Tibial nerve (tissue), 4 donors: ENCODE measurements around the gene ABCC12. TPM values are rescaled to one million over a fixed set of nuclear protein-coding genes. Genes with fewer than 3 reads are reported as not detected.

Experiments used
- DNase-seq, 2 donors: peaks; one replicate each; pipeline ENCODE4 v3.0.0-alpha.2; 2019; ENCODE audit warnings: low spot score in 2 of 2
- H3K27ac ChIP-seq, 4 donors: fragments of 200-600 bp; sonication (generic) in 3 of 4; one replicate each; pipeline ENCODE4 v1.5.1; 2017 to 2019; ENCODE audit warnings: mild to moderate bottlenecking in 1 of 4
- H3K27me3 ChIP-seq, 2 donors: fragments of 200-600 bp; sonication (generic) in 1 of 2; one replicate each; pipeline versions ENCODE4 v1.5.1 to v1.6.0; 2017 to 2019
- H3K36me3 ChIP-seq, 3 donors: fragments of 200-600 bp; sonication (generic); one replicate each; pipeline ENCODE4 v1.5.1; 2018 to 2019
- H3K4me1 ChIP-seq, 4 donors: fragments of 200-600 bp; sonication (generic) in 3 of 4; one replicate each; pipeline ENCODE4 v1.5.1; 2017 to 2019
- H3K4me3 ChIP-seq, 4 donors: fragments of 200-600 bp; sonication (generic) in 3 of 4; one replicate each; pipeline ENCODE4 v1.5.1; 2017 to 2019; ENCODE audit warnings: mild to moderate bottlenecking in 1 of 4, moderate library complexity in 1 of 4
- H3K9me3 ChIP-seq, 4 donors: fragments of 200-600 bp; sonication (generic) in 3 of 4; one replicate each; pipeline ENCODE4 v1.5.1; 2017 to 2019
- CTCF ChIP-seq, 5 experiments: fragments of 200-600 bp in 3 of 5; fragments of 450-650 bp in 2 of 5; sonication (generic) in 3 of 5; IDR thresholded peaks; one replicate each; pipeline ENCODE4 v1.5.1; 2016 to 2019; ENCODE audit warnings: antibody characterized with exemption in 5 of 5, mild to moderate bottlenecking in 3 of 5, moderate library complexity in 2 of 5
- EP300 ChIP-seq, 2 donors: sonication (generic); formaldehyde crosslinking; IDR thresholded peaks; one replicate each; pipeline ENCODE4 v1.6.1; 2017; ENCODE audit warnings: antibody characterized with exemption in 2 of 2, mild to moderate bottlenecking in 1 of 2
- POLR2A ChIP-seq, 2 donors: fragments of 450-650 bp; IDR thresholded peaks; one replicate each; pipeline ENCODE4 v1.6.1; 2017; ENCODE audit warnings: antibody characterized with exemption in 2 of 2, mild to moderate bottlenecking in 2 of 2, moderate library complexity in 2 of 2
- WGBS, 2 donors: methylation state at CpG; one replicate each; pipeline ENCODE4 v1.1.5; 2018; 5-methylcytosine and 5-hydroxymethylcytosine counted together
- total RNA-seq, 4 donors: library from RNA; depleted of rRNA; stranded (reverse); fragments of >200 nt; gene quantifications; one replicate each; pipeline ENCODE4 v1.1.0, GENCODE V29; 2016

ABCC12 gene
- total RNA-seq, 4 donors from 2014 or later, result under 0.01 TPM; not detected in 3

- no peak overlapping the region for H3K27ac ChIP-seq
- WGBS, 2 donors, result 85 to 86% methylated on average over 4 of the region's 4 CpGs
Measured at GRCh38 chr16:48157794-48158193, 2.0 kb upstream of the ABCC12 start.

GRCh38 chr16:48157302-48157701, 1.5 kb upstream of the ABCC12 start:
- Histone ChIP-seq H3K4me3 (no peak overlapping the region), H3K9me3 (no peaks in the 10 kb centered on the region), H3K4me1 (peaks cover 0 to 6% (median 2%) of the 10 kb centered on the region in 4 donors), H3K27ac (no peak overlapping the region), H3K27me3 (peaks cover 0 to 10% of the 10 kb centered on the region in 2 donors), H3K36me3 (no peaks in the 10 kb centered on the region)
- TF ChIP-seq POLR2A (IDR thresholded peaks at IDR 0.05) (no peak), EP300 (IDR thresholded peaks at IDR 0.05) (no peak), CTCF (IDR thresholded peaks at IDR 0.05) (no peak)
- 86 to 87% methylated on average over 11 of the region's 11 CpGs for WGBS, 2 donors
- DNase-seq, result no peak

More at GRCh38 chr16:48157794-48158193, 2.0 kb upstream of the ABCC12 start:
- TF ChIP-seq POLR2A (IDR thresholded peaks at IDR 0.05), result no peak
- no peak for TF ChIP-seq EP300 (IDR thresholded peaks at IDR 0.05)
- TF ChIP-seq CTCF (IDR thresholded peaks at IDR 0.05), result no peak
- H3K9me3 ChIP-seq, result no peaks in the 10 kb centered on the region
- H3K27me3 ChIP-seq, result peaks cover 0 to 10% of the 10 kb centered on the region in 2 donors
- H3K36me3 ChIP-seq, result no peaks in the 10 kb centered on the region
- peaks cover 0 to 6% (median 2%) of the 10 kb centered on the region in 4 donors for H3K4me1 ChIP-seq
- no peak for DNase-seq
- H3K4me3 ChIP-seq, result no peak overlapping the region

GRCh38 chr16:48156790-48157209, 1.0 kb upstream of the ABCC12 start:
- 8 to 10% methylated on average over 16 of the region's 16 CpGs for WGBS, 2 donors
- peak; percentile 84 to 92 (median 85) for TF ChIP-seq CTCF (IDR thresholded peaks at IDR 0.05)
- TF ChIP-seq POLR2A (IDR thresholded peaks at IDR 0.05), result no peak
- no peak for TF ChIP-seq EP300 (IDR thresholded peaks at IDR 0.05)
- no peaks in the 10 kb centered on the region for H3K9me3 ChIP-seq
- H3K4me3 ChIP-seq, result no peak overlapping the region
- no peaks in the 10 kb centered on the region for H3K36me3 ChIP-seq
- DNase-seq, result peak; percentile 79 to 91
- peaks cover 0 to 10% of the 10 kb centered on the region in 2 donors for H3K27me3 ChIP-seq
- H3K4me1 ChIP-seq, result peaks cover 0 to 6% (median 2%) of the 10 kb centered on the region in 4 donors
- H3K27ac ChIP-seq, result no peak overlapping the region

- H3K4me1 ChIP-seq, result peaks cover 0 to 6% (median 2%) of the 10 kb centered on the region in 4 donors
- no peak for TF ChIP-seq EP300 (IDR thresholded peaks at IDR 0.05)
- TF ChIP-seq POLR2A (IDR thresholded peaks at IDR 0.05), result no peak
- TF ChIP-seq CTCF (IDR thresholded peaks at IDR 0.05), result no peak
- H3K27ac ChIP-seq, result no peak overlapping the region
- peaks cover 0 to 5% (median 0%) of the 10 kb centered on the region in 4 donors for H3K9me3 ChIP-seq
- peaks cover 0 to 10% of the 10 kb centered on the region in 2 donors for H3K27me3 ChIP-seq
- WGBS, 2 donors, result 59 to 63% methylated on average over 5 of the region's 5 CpGs
- no peaks in the 10 kb centered on the region for H3K36me3 ChIP-seq
- H3K4me3 ChIP-seq, result no peak overlapping the region
- DNase-seq, result no peak
Measured at GRCh38 chr16:48153774-48154173, 2.0 kb downstream of the ABCC12 start.

GRCh38 chr16:48152226-48152625, 3.6 kb downstream of the ABCC12 start:
- no peaks in the 10 kb centered on the region for H3K36me3 ChIP-seq
- H3K27me3 ChIP-seq, result peaks cover 0 to under 1% of the 10 kb centered on the region in 2 donors
- no peak overlapping the region for H3K27ac ChIP-seq
- peaks cover 0 to 6% (median 2%) of the 10 kb centered on the region in 4 donors for H3K4me1 ChIP-seq
- DNase-seq, result no peak
- TF ChIP-seq CTCF (IDR thresholded peaks at IDR 0.05) (no peak), EP300 (IDR thresholded peaks at IDR 0.05) (no peak), POLR2A (IDR thresholded peaks at IDR 0.05) (no peak)
- WGBS, 2 donors, result 95 to 96% methylated on average over 9 of the region's 9 CpGs
- H3K4me3 ChIP-seq, result no peak overlapping the region
- H3K9me3 ChIP-seq, result peaks cover 0 to 11% (median 0%) of the 10 kb centered on the region in 4 donors
